Skeletal muscle cell (primary cell): ENCODE results near the gene SINHCAF.
"Not testable (repeated sequence)": the region's sequence is repeated elsewhere in the genome, so short reads cannot be mapped to it uniquely, and the experiment has no call there.

Experiments
- DNase-seq: peaks from one replicate; pipeline ENCODE4 v3.0.0-alpha.2; 2010; ENCODE audit warnings: low read depth
- H3K4me3 ChIP-seq: 2 replicates; pipeline ENCODE4 v1.5.1; 2011; ENCODE audit warnings: low read depth, mild to moderate bottlenecking, control low read depth, low read length, moderate library complexity

The SINHCAF gene, protein sequence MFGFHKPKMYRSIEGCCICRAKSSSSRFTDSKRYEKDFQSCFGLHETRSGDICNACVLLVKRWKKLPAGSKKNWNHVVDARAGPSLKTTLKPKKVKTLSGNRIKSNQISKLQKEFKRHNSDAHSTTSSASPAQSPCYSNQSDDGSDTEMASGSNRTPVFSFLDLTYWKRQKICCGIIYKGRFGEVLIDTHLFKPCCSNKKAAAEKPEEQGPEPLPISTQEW

DNA sequence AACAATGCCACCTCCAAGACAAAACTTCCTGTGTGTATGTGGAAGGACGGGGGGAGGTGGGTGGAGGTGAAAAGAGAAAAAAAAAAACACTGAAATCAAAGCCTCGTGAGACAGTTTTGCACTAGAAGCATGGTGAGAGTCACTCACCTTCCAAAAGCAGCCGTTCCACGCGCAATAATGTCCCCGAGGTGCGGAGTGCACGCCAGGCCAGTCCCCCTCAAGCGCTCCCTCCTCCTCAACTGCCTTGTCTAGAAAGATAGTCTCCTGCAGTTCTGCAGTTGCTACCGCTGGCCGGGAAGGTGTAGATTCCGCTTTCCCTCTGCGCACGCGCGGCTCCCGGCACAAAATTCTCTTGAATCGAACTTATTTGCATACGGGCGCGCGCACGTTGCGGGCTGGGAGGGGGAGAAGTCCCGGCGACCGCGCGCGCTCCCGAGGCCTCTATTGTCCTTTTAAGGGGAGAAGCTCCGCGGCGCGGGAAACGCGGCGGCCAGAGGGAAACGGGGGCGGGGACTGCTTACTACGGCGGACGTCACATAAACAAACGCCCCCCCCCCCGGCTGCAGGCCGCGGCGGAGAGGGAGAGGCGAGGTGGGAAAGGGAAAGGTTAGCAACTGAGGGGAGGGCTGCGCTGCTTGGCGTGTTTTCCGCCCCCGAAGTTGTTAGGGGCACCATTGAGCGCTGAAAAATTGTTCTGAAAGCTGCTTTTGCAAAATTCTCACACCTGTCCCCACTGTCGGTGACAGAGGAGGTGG, at the start of gene SINHCAF:
Gene SINHCAF (minus strand): TSS at position 274 of the 755 bp plus-strand sequence. CDS start 27,946 bp downstream, outside the sequence.
- peak within 1 kb of the TSS; percentile 93 for H3K4me3 ChIP-seq
- peak; percentile 97 for DNase-seq

GRCh38 chr12:31375422-31375821, 49.5 kb upstream of the SINHCAF start:
- not testable (repeated sequence) for H3K4me3 ChIP-seq, DNase-seq

- no peak overlapping the region for H3K4me3 ChIP-seq
- DNase-seq = no peak
These were observed 45.3 kb upstream of the SINHCAF start for GRCh38 chr12:31371256-31371620.

DNA sequence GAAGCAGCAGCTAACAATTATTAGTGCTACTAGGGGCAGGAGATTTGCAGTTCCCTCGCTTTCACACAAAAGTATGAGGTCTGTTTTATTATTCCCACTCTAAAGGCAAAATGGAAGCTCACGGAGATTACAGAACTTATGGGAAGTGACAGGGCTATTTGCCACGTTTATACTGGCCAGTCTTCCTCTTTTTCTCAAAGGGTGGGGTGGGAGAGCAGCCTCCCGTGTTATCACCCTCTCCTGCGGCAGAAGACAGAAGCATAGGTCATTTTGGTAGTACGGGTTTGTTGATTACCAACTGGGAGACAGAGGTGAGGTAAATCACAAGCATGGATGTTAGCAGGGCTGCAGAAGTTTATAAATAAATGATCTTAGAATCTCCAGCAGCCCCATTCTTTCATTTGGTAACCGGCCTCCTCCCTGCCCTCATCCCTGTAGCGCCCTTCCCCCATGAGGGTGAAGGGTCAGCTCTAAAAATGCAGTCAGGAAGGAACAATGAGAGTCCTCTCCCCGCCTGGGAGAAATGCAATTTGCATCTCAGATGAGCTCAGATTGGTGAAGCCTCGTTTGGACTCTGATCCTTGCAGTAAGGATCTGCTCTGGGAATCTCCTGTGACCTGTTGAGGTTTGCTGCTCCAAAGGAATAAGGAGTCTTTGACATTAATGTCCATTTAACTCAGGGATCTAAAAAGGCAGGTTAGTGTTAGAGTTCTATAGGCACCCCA, 44.7 kb upstream of the SINHCAF start:
- no peak for DNase-seq
- H3K4me3 ChIP-seq = peak overlapping the region; percentile 22

DNA sequence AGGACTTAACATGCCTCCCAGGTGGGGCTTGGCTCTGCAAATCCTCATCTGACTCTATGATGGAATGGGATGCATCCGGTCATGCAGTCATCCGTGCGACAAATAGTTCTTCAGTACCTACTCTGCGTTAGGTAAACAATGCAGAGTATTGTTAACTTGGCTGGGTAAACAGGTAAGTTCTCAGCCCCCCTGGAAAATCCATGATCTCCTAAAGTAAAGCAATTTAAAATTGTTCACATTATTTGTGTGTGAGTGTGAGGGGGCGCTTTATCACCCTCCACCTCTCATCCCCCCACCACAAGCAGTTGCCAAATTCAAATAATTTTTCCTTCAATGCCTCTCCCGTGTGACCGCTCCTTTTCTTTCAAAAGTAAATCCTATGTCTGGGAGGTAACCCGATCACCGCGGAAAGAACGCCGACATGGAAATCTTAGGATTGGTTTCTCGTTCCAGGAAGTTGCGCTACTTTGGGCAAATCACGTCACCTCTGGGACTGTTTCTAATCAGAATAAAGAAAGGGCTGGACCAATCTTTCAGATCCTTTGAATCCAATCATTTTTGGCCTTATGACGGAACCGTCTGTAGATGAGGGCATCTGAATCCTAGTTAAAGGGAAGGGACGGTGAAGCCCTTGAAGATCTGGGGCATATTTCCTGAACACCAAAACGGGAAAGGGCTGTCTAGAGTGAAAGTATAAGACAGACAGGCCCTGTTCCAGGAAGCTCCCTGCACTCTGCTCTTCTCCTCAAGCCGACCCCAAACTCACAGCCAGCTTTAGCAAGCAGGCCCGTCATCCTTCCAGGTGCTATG, 44.0 kb upstream of the SINHCAF start:
- DNase-seq = peak; percentile 48
- H3K4me3 ChIP-seq = peak overlapping the region; percentile 22

GRCh38 chr12:31368666-31369361, 42.9 kb upstream of the SINHCAF start:
- DNase-seq = no peak
- no peak overlapping the region for H3K4me3 ChIP-seq

- no peak overlapping the region for H3K4me3 ChIP-seq
- DNase-seq = no peak
These were observed 40.2 kb upstream of the SINHCAF start for GRCh38 chr12:31366104-31366621.

- H3K4me3 ChIP-seq = no peak overlapping the region
These were observed 37.9 kb upstream of the SINHCAF start for GRCh38 chr12:31363831-31364230.

GRCh38 chr12:31363416-31363809, 37.5 kb upstream of the SINHCAF start:
- no peak for DNase-seq
- H3K4me3 ChIP-seq = no peak overlapping the region

More at GRCh38 chr12:31363831-31364230, 37.9 kb upstream of the SINHCAF start:
- DNase-seq = no peak

DNA sequence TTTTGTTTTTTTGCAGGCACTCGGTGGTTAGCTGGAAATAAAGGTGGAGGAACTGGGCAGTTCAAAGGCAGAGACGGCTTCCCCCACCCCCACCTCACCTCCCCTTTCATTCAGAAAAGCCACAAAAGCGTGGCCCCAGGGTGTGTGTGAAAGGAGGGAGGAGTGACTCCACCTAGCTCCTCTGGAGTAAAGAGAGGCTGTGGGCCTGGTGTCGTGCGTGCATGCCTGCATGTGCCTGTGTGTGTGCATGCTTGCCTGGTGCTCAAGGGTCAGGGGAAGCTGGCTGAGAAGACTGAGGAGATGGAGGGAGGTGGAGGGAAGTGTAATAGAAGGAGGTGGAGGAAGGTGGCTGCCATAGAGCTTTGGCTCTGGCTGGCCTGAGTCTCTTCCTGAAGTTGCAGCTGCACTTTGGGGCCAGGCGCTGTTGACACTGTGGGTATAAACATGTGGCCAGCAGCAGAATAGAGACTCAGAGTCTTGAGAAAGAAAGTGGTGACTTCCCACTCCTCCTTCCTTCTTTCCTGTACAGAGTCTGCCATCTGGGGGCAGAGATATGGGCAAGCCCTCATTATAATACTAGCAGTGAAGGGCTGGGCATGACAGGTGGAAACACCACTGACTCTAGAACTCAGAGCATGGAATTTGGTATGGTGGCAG, 36.9 kb upstream of the SINHCAF start:
- DNase-seq = no peak
- H3K4me3 ChIP-seq = no peak overlapping the region

DNA sequence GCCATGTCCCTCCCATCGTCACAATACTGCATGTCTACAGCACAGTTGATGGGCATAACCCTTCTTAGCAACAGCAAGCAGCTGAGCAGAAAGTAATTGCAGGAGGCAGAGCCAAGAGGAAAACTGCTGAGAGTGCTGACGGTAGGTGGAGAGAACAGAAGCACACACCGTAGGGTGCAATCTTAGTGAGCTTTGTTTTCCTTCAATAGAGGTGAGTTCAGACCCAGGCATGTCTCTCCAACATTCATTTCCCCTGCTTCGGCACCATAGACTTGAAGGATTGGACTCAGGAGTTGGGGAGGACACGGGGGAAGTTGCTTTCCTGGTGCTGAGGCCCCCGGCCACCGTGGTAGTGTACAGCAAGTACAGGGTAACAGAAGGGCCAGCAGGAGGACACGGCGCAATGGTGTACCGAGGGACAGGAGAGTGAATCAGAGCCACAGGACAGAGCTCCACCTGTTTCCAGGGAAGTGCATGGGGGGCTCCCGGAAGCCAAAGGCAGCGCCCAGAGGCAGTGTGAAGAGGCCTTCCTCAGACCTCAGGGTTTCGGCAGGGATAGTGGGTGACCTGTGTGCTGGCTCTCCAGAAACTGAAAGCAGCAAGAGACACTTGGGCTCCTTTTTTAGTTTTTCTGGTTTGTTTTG, 36.3 kb upstream of the SINHCAF start:
- DNase-seq = no peak
- H3K4me3 ChIP-seq = no peak overlapping the region

GRCh38 chr12:31361730-31362114, 35.8 kb upstream of the SINHCAF start:
- no peak overlapping the region for H3K4me3 ChIP-seq
- DNase-seq = no peak

- no peak overlapping the region for H3K4me3 ChIP-seq
- DNase-seq = no peak
These were observed 29.8 kb upstream of the SINHCAF start for GRCh38 chr12:31355747-31356107.

DNA sequence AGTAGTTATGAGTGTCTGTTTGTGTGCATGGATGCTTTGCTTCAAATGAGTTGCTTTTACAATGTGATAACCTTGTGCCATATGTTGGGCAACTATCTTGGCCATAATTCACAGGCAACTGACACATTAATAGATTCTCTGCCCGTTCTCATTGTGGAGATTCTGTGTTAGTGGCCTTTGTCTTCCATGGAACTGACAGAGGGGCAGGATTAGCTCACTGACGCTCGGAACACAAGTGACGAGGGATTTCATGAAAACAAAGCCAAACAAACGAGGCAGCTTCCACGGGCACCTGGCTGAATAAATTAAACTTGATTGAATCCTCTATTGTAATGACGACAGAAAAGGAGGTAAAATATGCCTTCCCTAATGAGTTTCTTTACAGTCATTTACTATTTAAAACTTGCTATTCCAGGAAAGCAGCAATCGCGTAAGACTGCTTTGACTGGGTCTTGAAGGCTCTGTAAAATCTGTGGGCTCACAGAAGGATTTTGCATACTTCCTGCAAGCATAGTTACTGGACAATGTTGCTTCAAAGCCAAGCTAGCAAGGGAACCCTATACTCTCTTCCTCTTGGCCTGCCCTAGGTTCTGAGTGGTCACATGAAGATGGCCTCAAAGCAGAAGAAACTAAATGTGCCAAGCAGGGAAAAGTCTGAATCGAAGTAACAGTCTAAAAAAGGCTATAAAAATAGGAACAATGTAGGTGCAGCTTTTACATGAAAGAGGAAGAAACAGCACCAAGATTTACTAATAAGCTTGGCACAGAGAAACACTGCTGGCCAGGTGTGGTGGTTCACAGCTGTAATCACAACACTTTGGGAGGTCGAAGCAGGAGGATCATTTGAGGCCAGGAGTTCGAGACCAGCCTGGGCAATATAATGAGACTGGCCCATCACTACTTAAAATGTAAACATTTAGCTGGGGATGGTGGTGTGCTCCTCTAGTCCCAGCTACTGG, 28.1 kb upstream of the SINHCAF start:
- no peak for DNase-seq
- H3K4me3 ChIP-seq = no peak overlapping the region

GRCh38 chr12:31346267-31346666, 20.3 kb upstream of the SINHCAF start:
- H3K4me3 ChIP-seq = no peak overlapping the region
- no peak for DNase-seq

DNA sequence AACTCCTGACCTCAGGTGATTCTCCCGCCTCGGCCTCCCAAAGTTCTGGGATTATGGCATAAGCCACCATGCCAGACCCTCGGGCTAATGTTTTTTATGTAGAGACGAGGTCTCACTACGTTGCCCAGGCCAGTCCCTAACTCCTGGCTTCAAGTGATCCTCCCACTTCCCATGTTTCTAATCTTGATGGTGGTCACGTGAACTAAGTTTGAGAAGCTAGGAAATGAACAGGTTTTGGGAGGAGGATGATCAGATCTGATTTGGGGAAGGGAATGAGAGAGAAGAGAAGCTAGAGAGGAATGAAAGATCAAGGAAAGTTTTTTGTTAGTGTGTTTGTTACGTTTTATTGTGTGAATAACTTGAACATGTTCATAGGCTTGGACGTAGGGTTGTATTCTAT, 17.2 kb upstream of the SINHCAF start:
- H3K4me3 ChIP-seq = no peak overlapping the region
- DNase-seq = no peak

GRCh38 chr12:31342286-31342685, 16.3 kb upstream of the SINHCAF start:
- no peak overlapping the region for H3K4me3 ChIP-seq
- DNase-seq = no peak
